COR-L47 (cell line): ENCODE data around the gene AMPD3.

Source experiments
- DNase-seq: peaks from one replicate; lab custom pipeline; 2025; lab: John Stamatoyannopoulos, UW

The AMPD3 gene

DNA sequence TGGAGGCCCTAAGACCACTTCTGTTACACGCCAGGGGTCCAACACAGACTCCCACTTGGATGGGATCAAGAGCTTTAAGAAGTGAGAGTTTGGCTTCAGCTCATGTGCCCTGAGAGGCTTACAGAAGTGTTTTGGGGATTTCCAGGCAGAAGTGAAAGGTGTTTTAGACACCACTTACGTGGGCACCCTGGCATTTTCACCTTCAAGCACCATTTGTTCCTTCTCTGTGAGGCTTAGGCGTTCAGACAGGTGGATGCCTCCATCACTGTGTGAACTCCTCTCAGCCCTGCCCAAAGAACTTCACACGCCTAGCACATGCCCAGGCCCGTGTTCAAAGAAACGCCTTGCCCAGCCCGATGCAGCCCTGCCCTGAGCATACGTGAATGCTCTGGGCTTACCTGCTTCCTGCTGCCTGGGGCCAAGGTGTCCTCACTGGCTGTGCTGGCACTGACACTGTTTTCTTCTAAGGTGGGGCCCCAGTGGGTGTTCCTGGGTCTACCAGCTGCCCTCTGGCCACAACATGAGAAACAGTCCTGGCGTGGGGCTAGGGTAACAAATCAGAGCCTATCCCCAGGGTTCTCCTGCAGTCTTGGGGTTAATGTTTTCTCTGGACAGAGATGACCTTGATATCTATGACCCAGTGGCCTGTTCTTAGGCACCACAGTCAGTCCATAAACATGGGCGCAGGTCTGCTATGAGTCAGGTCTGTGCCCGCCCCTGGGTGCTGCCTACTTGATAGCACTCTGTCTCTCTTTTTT is 34.0 kb downstream of the AMPD3 start:
- no peak for DNase-seq

GRCh38 chr11:10490032-10490397 is 35.0 kb downstream of the AMPD3 start:
- DNase-seq: no peak

DNA sequence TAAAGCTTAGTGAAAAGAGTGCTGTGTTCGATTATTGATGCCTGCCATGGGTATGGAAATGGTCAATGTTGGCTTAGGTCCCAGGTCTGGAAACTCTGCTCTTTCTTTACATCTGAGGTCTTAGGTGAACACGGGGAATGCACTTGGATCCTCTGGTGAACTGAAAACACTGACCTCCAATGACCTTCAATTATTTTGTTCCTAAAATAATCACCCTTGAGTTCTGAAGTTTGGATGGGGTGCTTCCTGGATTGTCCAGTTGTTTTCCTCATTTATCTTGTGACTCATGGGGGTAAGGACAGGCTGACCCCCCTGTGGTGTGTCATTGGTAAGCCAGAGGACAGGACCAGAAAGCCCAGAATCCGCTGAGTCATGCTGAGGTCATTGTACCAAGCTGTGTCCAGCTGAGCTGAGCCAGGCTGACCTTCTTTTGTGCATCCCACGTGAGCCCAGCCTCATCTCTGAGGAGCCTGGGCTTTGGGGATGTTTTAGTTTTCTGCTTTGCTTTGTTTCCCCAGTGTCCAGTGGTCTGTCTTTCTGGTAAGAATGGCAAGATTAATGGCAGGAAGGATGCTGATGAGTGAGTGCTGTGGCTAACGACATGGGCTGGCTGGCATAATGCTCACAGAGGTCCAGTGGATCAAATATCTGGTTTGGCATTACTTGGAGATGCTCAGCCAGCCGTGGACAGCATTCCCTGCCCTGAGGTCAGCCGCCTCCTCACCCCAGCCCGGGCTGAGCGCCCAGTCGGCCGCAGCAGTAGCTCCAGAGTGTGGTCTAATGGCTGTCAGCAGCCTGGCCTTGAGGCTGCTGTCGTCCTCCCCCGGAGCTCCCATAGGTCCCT is 35.6 kb downstream of the AMPD3 start:
- no peak for DNase-seq

DNA sequence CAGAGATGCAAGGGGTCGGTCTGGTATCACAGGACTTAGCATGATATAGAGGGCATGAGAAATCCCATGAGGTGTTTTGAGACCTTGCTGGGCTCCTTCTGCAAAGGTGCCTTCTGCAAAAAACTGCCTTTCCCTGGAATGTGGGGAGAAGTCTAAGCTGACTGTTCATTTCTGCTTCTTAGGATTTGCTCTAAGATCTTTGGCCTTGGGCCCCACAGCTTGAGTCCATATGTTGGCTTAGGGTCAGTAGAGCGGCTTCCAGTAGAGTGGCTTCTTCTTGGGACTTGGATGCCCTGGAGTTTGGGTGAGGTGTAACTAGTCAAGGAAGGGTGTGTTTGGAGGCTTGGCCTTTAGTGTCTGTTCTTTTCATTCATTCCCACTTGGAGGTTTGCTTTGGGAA is 37.0 kb downstream of the AMPD3 start:
- DNase-seq: no peak

DNA sequence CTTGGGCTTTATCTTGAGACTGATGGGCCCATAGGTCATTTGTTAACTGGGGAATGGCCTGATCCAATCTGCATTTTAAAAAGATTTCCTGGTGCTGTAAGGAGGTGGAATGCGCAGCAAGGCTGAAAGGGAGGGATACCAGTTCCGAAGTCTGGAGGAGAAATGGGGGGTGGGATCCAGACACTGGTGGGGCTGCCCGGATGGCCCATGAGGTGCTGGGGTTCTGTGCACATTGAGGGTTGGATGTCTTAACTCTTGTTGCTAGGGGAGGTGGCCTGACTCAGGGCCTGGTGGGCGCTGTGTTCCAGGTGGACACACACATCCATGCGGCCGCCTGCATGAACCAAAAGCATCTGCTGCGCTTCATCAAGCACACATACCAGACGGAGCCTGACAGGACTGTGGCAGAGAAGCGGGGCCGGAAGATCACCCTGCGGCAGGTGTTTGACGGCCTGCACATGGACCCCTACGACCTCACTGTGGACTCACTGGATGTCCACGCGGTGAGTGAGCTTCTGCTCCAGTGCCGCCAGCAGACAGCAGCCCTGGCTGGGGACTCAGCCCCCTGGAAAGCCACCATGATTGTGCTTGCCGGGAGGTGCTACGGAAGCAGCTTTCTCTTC is 38.1 kb downstream of the AMPD3 start:
- no peak for DNase-seq

DNA sequence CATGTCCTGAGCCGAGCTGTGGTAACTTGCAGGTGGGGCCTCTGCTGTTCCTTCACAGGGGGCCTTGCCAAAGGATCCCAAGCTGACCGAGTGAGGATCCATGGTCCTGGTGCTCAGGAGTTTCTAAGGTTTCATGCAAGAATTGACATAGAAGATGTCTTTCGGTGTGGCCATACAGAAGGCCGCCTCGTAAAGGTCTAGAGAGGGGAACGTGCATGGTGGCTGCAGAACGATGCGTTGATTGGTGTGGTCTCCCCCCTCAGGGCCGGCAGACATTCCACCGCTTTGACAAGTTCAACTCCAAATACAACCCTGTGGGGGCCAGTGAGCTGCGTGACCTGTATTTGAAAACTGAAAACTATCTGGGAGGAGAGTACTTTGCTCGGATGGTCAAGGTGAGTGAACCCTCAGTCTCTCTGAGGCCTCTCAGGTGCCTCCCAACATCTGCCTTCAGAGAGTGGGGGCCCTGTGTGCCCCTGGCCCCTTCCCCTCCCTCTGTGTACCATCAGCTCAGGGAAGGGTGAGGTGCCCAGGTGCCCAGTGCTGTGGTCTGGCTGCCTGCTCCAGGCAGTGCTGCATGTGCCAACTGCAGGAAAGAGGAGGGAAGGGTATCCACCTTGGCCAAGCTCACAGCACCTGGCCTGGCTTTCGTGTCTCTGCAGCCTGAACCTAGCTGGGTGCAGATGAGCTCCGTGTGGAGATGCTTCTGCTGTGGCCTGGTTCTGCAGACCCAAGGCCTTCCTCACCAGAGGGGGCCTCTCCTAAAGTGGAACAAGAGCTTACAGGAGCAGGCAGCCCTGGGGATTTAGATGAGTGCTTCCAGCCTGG is 39.8 kb downstream of the AMPD3 start:
- no peak for DNase-seq

DNA sequence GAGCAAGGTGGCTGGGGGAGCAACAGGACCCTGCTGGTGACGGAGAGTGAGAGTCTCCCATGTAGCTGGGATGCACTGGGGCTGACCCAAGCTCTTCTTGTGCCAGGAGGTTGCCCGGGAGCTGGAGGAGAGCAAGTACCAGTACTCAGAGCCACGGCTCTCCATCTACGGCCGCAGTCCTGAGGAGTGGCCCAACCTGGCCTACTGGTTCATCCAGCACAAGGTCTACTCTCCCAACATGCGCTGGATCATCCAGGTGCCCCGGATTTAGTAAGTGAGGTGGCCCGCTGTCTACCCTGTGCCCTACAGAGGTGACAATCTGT is 40.4 kb downstream of the AMPD3 start:
- no peak for DNase-seq

- DNase-seq: no peak
Measured at GRCh38 chr11:10496296-10496936, 41.4 kb downstream of the AMPD3 start.

GRCh38 chr11:10497371-10498021 is 42.4 kb downstream of the AMPD3 start:
- no peak for DNase-seq

DNA sequence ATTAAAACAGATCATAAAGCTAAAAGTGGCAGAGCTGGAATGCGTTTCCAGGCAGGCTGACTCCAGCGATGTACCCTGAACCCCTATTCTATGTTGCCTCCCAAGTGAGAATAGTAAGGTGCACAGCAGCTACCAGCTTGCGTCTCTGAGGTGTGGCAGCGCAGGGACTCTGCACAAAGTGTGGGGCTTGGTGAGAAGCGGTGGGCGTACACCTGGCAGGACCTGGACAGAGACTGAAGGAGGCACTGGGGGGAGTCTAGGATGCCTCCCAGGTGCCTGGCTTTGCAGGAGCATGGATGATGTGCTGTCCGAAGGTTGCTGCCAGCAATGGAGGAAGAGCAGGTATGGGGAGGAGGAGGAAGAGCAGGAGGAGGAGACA is 42.9 kb downstream of the AMPD3 start:
- no peak for DNase-seq

DNA sequence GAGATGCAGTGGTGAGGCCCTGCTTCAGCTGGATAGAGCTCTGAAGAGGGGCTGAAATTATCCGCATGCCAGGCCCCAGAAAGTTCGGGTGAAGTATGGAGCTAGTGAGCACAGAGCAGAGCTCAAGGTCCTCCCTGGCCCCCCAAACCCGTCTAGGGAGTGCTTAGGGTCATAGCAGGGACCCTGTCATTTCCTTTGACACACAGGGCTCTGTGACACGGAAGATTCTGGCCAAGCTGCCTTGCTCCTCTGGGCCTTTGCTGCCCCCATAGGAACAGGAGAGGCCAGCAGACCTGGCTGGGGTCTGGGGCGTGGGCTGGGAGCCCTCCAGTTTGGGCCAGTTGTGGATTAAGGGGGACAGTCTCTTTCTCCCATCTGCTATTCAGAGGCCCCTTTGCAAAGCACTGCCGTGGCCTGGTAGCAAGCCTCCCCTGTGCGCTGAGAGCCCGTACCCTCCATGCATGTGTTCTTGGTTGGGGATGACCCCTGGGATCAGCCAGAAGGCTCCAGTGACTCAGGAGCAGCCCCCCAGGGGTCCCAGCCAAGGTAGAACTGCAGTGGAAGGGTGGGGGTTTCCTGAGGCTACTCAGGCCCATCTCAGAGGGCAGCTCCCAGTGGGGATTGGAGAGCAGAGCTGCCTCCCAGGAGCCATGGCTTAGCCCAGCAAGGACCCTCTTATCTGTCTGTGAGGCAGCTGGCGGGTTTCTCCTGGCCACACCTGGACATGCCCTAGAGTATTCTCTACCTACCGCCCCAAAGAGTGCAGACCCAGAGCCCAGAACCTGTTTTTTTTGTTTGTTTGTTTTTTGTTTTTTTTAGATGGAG is 43.6 kb downstream of the AMPD3 start:
- no peak for DNase-seq

GRCh38 chr11:10499452-10499851 is 44.4 kb downstream of the AMPD3 start:
- DNase-seq: no peak

- DNase-seq: no peak
Measured at GRCh38 chr11:10499874-10500601, 45.0 kb downstream of the AMPD3 start.

- no peak for DNase-seq
Measured at GRCh38 chr11:10500757-10501684, 46.0 kb downstream of the AMPD3 start.

GRCh38 chr11:10502065-10502680 is 47.1 kb downstream of the AMPD3 start:
- DNase-seq: no peak

DNA sequence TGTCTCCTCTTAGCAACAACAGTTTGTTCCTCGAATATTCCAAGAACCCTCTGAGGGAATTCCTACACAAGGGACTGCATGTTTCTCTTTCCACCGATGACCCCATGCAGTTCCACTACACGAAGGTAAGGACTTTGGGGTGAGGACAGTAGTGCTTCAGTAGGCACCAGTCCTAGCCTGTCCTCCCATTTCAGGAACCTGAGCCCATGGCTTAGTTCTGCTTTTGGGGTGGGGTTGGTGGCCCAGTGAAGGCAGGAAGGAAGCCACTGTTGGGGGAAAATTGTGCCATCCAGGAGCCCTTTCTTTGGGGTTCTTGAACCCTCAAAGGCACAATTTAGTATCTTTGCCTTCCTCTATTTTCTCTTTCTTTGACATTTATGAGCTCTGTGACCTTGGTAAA is 47.7 kb downstream of the AMPD3 start:
- no peak for DNase-seq

GRCh38 chr11:10503221-10503620 is 48.2 kb downstream of the AMPD3 start:
- no peak for DNase-seq
